ENCODE data around the gene ALG11. TPM values are rescaled to one million over a fixed set of nuclear protein-coding genes. Genes with fewer than 3 reads are reported as not detected.

ALG11 gene
- total RNA-seq, 1 donor from 2014 or later, result 57.7 TPM

GRCh38 chr13:52034616-52035226, 22.5 kb downstream of the ALG11 start:
- Histone ChIP-seq H3K27ac (ENCODE audit: low read depth, low read length) (no peak overlapping the region), H3K79me2 (ENCODE audit: insufficient read depth, low read length) (peaks cover 4% of the 10 kb centered on the region), H2AFZ (ENCODE audit: low read depth, low read length) (no peak overlapping the region), H3K4me2 (ENCODE audit: low read length) (no peak overlapping the region), H3K27me3 (ENCODE audit: insufficient read depth, low read length) (no peaks in the 10 kb centered on the region), H3K4me3 (ENCODE audit: insufficient read depth, low read depth, low read length) (no peak overlapping the region), H3K9ac (ENCODE audit: low read length) (no peak overlapping the region), H3K36me3 (ENCODE audit: insufficient read depth, low read length) (no peaks in the 10 kb centered on the region), H4K20me1 (ENCODE audit: insufficient read depth, low read length) (peaks cover 13% of the 10 kb centered on the region), H3K4me1 (ENCODE audit: insufficient read depth, low read length) (no peaks in the 10 kb centered on the region), H3K9me3 (ENCODE audit: insufficient read depth, low read depth, low read length) (no peaks in the 10 kb centered on the region)
- DNase-seq (ENCODE audit: low read depth), result no peak
- Mint-ChIP-seq H3K27me3 (ENCODE audit: low read depth, unreplicated experiment) (no peaks in the 10 kb centered on the region), H3K27ac (ENCODE audit: unreplicated experiment) (no peak overlapping the region), H3K36me3 (ENCODE audit: low read depth, unreplicated experiment) (peaks cover 13% of the 10 kb centered on the region), H3K4me1 (ENCODE audit: low read depth, unreplicated experiment) (peaks cover 6% of the 10 kb centered on the region), H3K9me3 (ENCODE audit: unreplicated experiment) (peaks cover 4% of the 10 kb centered on the region), H3K4me3 (ENCODE audit: unreplicated experiment) (no peak overlapping the region)
- FAIRE-seq, result no peak
- no peak for TF ChIP-seq CTCF (IDR thresholded peaks at IDR 0.05; ENCODE audit: insufficient read depth, low read depth, low read length)
- no peak for TF ChIP-seq EZH2 (IDR thresholded peaks at IDR 0.05; ENCODE audit: insufficient read depth, low read length)

GRCh38 chr13:52036037-52036436, 23.8 kb downstream of the ALG11 start:
- H3K4me2 ChIP-seq (ENCODE audit: low read length), result no peak overlapping the region
- no peaks in the 10 kb centered on the region for H3K27me3 ChIP-seq (ENCODE audit: insufficient read depth, low read length)
- Mint-ChIP-seq H3K4me1 (ENCODE audit: low read depth, unreplicated experiment) (no peaks in the 10 kb centered on the region), H3K9me3 (ENCODE audit: unreplicated experiment) (no peaks in the 10 kb centered on the region), H3K27ac (ENCODE audit: unreplicated experiment) (no peak overlapping the region), H3K4me3 (ENCODE audit: unreplicated experiment) (no peak overlapping the region), H3K36me3 (ENCODE audit: low read depth, unreplicated experiment) (peaks cover 2% of the 10 kb centered on the region), H3K27me3 (ENCODE audit: low read depth, unreplicated experiment) (no peaks in the 10 kb centered on the region)
- H3K9ac ChIP-seq (ENCODE audit: low read length), result no peak overlapping the region
- peaks cover 11% of the 10 kb centered on the region for H4K20me1 ChIP-seq (ENCODE audit: insufficient read depth, low read length)
- H3K9me3 ChIP-seq (ENCODE audit: insufficient read depth, low read depth, low read length), result no peaks in the 10 kb centered on the region
- peaks cover 3% of the 10 kb centered on the region for H3K79me2 ChIP-seq (ENCODE audit: insufficient read depth, low read length)
- H3K36me3 ChIP-seq (ENCODE audit: insufficient read depth, low read length), result no peaks in the 10 kb centered on the region
- TF ChIP-seq CTCF (IDR thresholded peaks at IDR 0.05; ENCODE audit: insufficient read depth, low read depth, low read length), result no peak
- no peak for TF ChIP-seq EZH2 (IDR thresholded peaks at IDR 0.05; ENCODE audit: insufficient read depth, low read length)
- H3K27ac ChIP-seq (ENCODE audit: low read depth, low read length), result no peak overlapping the region
- FAIRE-seq, result no peak
- H3K4me1 ChIP-seq (ENCODE audit: insufficient read depth, low read length), result no peaks in the 10 kb centered on the region
- H2AFZ ChIP-seq (ENCODE audit: low read depth, low read length), result no peak overlapping the region
- no peak overlapping the region for H3K4me3 ChIP-seq (ENCODE audit: insufficient read depth, low read depth, low read length)
- DNase-seq (ENCODE audit: low read depth), result no peak

- Histone ChIP-seq H3K4me3 (ENCODE audit: insufficient read depth, low read depth, low read length) (no peak overlapping the region), H3K9ac (ENCODE audit: low read length) (no peak overlapping the region), H3K27ac (ENCODE audit: low read depth, low read length) (no peak overlapping the region), H2AFZ (ENCODE audit: low read depth, low read length) (no peak overlapping the region), H3K79me2 (ENCODE audit: insufficient read depth, low read length) (no peaks in the 10 kb centered on the region), H3K4me2 (ENCODE audit: low read length) (no peak overlapping the region), H3K4me1 (ENCODE audit: insufficient read depth, low read length) (no peaks in the 10 kb centered on the region), H3K27me3 (ENCODE audit: insufficient read depth, low read length) (no peaks in the 10 kb centered on the region), H4K20me1 (ENCODE audit: insufficient read depth, low read length) (peaks cover 5% of the 10 kb centered on the region), H3K9me3 (ENCODE audit: insufficient read depth, low read depth, low read length) (no peaks in the 10 kb centered on the region), H3K36me3 (ENCODE audit: insufficient read depth, low read length) (no peaks in the 10 kb centered on the region)
- no peak for DNase-seq (ENCODE audit: low read depth)
- Mint-ChIP-seq H3K4me3 (ENCODE audit: unreplicated experiment) (no peak overlapping the region), H3K27ac (ENCODE audit: unreplicated experiment) (no peak overlapping the region), H3K27me3 (ENCODE audit: low read depth, unreplicated experiment) (no peaks in the 10 kb centered on the region), H3K36me3 (ENCODE audit: low read depth, unreplicated experiment) (no peaks in the 10 kb centered on the region), H3K4me1 (ENCODE audit: low read depth, unreplicated experiment) (no peaks in the 10 kb centered on the region), H3K9me3 (ENCODE audit: unreplicated experiment) (no peaks in the 10 kb centered on the region)
- no peak for TF ChIP-seq CTCF (IDR thresholded peaks at IDR 0.05; ENCODE audit: insufficient read depth, low read depth, low read length)
- no peak for TF ChIP-seq EZH2 (IDR thresholded peaks at IDR 0.05; ENCODE audit: insufficient read depth, low read length)
- no peak for FAIRE-seq
Measured at GRCh38 chr13:52043675-52044074, 31.5 kb downstream of the ALG11 start.
